Activated CD4-positive, alpha-beta memory T cell treated with anti-CD3 and anti-CD28 coated beads, Interleukin-2, amount 10 ng/mL, durations not matched to agents 7 days and 5 days (primary cell): ENCODE measurements around the gene MRGPRF. TPM values are rescaled to one million over a fixed set of nuclear protein-coding genes. Genes with fewer than 3 reads are reported as not detected.
"Not testable (repeated sequence)": the region's sequence is repeated elsewhere in the genome, so short reads cannot be mapped to it uniquely, and the experiment has no call there.

Experiments used
- CTCF ChIA-PET: fragments of 350-600 bp; sonication (Branson Sonifier 250); formaldehyde crosslinking; loops from one replicate; lab custom pipeline; 2021; ENCODE audit warnings: antibody characterized with exemption, inconsistent platforms; lab: Charles Lee
- POLR2A ChIA-PET: fragments of 350-600 bp; sonication (Branson Sonifier 250); formaldehyde crosslinking; loops from one replicate; lab custom pipeline; 2021; ENCODE audit warnings: antibody characterized with exemption; lab: Charles Lee
- DNase-seq: peaks from one replicate; pipeline ENCODE4 v3.0.0-alpha.2; 2020
- H3K27ac Mint-ChIP-seq: one replicate; pipeline ENCODE4 v1.8.0; 2021; ENCODE audit warnings: mild to moderate bottlenecking, mixed read lengths
- H3K27me3 Mint-ChIP-seq: one replicate; pipeline ENCODE4 v1.8.0; 2021; ENCODE audit warnings: mixed read lengths
- H3K36me3 Mint-ChIP-seq: one replicate; pipeline ENCODE4 v1.8.0; 2021; ENCODE audit warnings: low read depth, mixed read lengths
- H3K4me1 Mint-ChIP-seq: one replicate; pipeline ENCODE4 v1.8.0; 2021; ENCODE audit warnings: mixed read lengths
- H3K4me3 Mint-ChIP-seq: one replicate; pipeline ENCODE4 v1.8.0; 2021; ENCODE audit warnings: mild to moderate bottlenecking, mixed read lengths
- H3K9me3 Mint-ChIP-seq: one replicate; pipeline ENCODE4 v1.8.0; 2021; ENCODE audit warnings: mixed read lengths
- total RNA-seq, 2 experiments: library from RNA; stranded (reverse); gene quantifications; one replicate each; pipeline ENCODE4 v1.2.3, GENCODE V29; 2021

MRGPRF gene
- total RNA-seq, 2 experiments from 2014 or later = not detected

DNA sequence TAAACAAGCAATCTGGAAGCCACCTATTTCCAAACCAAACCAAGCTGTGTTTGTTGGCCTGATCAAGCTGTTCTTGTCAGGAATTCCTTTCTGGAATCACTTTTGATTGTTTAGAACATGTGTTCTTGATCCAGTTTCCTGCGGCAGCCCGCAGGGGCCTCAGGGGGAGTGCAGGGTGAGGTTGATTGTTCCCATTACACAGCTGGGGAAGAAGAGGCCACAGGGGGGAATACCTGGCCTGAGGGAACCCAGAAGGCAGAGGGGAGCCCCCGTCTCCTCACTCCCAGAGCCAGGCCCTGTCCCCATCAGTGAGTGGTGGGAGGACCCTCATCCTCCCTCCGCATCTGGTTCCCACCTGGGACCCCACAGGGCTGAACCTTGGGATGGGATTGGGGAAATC, 36.5 kb downstream of the MRGPRF start:
- ChIA-PET POLR2A (no interaction called here), CTCF (no interaction called here)
- peaks cover 2% of the 10 kb centered on the region for H3K4me1 Mint-ChIP-seq
- no peaks in the 10 kb centered on the region for H3K9me3 Mint-ChIP-seq
- H3K36me3 Mint-ChIP-seq = no peaks in the 10 kb centered on the region
- H3K27me3 Mint-ChIP-seq = peaks cover 5% of the 10 kb centered on the region
- H3K27ac Mint-ChIP-seq = no peak overlapping the region
- DNase-seq = no peak
- H3K4me3 Mint-ChIP-seq = no peak overlapping the region

DNA sequence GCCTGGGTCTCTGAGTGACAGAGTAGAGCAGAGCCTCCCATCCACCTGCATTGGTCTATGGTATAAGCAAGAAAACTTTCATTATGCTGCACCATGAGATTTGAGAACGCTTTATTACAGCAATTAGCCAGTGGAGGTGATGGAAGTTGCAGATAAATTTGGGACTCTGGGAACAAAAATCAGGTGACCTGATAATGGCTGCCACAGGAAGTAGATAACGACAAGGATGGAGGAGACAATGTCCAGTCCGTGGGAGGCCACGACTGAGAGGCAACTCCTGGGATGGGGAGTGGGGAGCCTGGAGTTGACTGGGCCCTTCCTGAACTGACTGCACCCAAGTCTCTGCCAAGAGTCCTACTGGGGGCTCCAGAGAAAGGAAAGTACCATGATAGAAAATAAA, 37.0 kb downstream of the MRGPRF start:
- Mint-ChIP-seq H3K9me3 (no peaks in the 10 kb centered on the region), H3K4me1 (peaks cover 2% of the 10 kb centered on the region), H3K27me3 (peaks cover 5% of the 10 kb centered on the region), H3K27ac (no peak overlapping the region), H3K36me3 (no peaks in the 10 kb centered on the region), H3K4me3 (no peak overlapping the region)
- POLR2A ChIA-PET = no interaction called here
- DNase-seq = no peak
- CTCF ChIA-PET = no interaction called here

DNA sequence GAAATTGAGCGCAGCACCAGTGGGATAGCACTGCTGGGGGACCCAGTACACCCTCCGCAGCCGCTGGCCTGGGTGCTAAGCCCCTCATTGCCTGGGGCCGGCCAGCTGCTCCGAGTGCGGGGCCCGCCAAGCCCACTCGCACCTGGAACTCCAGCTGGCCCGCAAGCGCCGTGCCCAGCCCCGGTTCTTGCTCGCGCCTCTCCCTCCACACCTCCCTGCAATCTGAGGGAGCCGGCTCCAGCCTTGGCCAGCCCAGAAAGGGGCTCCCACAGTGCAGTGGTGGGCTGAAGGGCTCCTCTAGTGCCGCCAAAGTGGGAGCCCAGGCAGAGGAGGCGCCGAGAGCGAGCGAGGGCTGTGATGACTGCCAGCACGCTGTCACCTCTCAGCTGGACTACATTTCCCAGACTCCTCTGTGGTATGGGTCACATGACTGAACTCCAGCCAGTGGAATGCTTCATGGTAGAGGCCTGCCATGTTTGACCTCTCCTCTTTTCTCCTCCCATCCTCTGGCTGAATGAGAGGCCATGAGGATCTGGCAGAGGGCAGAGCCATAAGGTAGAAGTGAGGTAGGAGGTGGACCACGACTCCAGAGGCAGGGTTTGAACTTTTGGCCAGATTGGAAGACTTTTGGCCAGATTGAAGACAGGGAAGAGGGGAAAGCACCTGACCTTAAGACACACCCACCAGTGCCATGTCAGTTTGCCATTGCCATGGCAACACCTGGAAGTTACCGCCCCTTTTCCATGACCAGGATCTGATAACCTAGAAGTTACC, 38.4 kb downstream of the MRGPRF start:
- H3K9me3 Mint-ChIP-seq = no peaks in the 10 kb centered on the region
- peaks cover 5% of the 10 kb centered on the region for H3K27me3 Mint-ChIP-seq
- H3K36me3 Mint-ChIP-seq = no peaks in the 10 kb centered on the region
- POLR2A ChIA-PET = no interaction called here
- DNase-seq = peak; percentile 25
- no peak overlapping the region for H3K4me3 Mint-ChIP-seq
- peaks cover 2% of the 10 kb centered on the region for H3K4me1 Mint-ChIP-seq
- no peak overlapping the region for H3K27ac Mint-ChIP-seq
- CTCF ChIA-PET = no interaction called here

DNA sequence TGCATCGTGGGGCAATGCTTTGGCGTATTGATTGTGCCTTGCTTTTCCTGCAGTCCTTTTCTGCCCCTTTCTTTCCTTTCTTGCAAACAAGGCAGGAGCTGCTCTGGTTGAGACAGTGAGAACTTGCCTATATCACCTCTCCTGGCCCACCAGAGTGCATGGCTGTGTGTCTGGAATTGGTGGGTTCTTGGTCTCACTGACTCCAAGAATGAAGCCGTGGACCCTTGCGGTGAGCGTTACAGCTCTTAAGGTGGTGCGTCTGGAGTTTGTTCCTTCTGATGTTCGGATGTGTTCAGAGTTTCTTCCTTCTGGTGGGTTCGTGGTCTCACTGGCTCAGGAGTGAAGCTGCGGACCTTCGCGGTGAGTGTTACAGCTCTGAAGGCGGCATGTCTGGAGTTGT, 39.3 kb downstream of the MRGPRF start:
- H3K36me3 Mint-ChIP-seq, H3K27ac Mint-ChIP-seq, H3K4me1 Mint-ChIP-seq, POLR2A ChIA-PET, H3K4me3 Mint-ChIP-seq, DNase-seq, H3K9me3 Mint-ChIP-seq, H3K27me3 Mint-ChIP-seq: not testable (repeated sequence)
- CTCF ChIA-PET = interaction anchor here (1.5 kb wide), 1 partner anchor 390 kb away, joined by 3 read pairs; no protein-coding TSS in a partner anchor

DNA sequence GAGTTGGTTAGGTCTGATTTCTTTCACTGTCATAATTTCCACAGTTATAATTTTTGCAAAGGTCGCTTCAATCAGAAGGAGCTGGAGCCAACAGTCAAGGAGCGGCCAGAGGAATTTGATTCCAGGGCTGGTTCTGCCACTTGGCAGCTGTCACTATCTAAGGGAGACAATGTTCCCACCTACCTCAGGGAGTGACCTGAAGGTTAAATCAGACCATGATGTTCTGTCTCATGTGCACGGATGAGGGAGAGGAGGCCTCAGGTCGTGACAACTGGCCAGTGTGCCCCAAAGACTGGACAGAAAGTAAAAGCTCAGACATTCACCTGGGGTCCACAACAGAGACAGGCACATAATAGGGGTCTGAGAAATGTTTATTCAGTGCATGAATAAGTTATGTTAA, 39.8 kb downstream of the MRGPRF start:
- H3K27ac Mint-ChIP-seq = no peak overlapping the region
- H3K4me3 Mint-ChIP-seq = no peak overlapping the region
- ChIA-PET CTCF (interaction anchor here (1.5 kb wide), 1 partner anchor 390 kb away, joined by 3 read pairs; no protein-coding TSS in a partner anchor), POLR2A (no interaction called here)
- no peaks in the 10 kb centered on the region for H3K9me3 Mint-ChIP-seq
- H3K36me3 Mint-ChIP-seq = no peaks in the 10 kb centered on the region
- DNase-seq = no peak
- peaks cover 7% of the 10 kb centered on the region for H3K27me3 Mint-ChIP-seq
- peaks cover 2% of the 10 kb centered on the region for H3K4me1 Mint-ChIP-seq

DNA sequence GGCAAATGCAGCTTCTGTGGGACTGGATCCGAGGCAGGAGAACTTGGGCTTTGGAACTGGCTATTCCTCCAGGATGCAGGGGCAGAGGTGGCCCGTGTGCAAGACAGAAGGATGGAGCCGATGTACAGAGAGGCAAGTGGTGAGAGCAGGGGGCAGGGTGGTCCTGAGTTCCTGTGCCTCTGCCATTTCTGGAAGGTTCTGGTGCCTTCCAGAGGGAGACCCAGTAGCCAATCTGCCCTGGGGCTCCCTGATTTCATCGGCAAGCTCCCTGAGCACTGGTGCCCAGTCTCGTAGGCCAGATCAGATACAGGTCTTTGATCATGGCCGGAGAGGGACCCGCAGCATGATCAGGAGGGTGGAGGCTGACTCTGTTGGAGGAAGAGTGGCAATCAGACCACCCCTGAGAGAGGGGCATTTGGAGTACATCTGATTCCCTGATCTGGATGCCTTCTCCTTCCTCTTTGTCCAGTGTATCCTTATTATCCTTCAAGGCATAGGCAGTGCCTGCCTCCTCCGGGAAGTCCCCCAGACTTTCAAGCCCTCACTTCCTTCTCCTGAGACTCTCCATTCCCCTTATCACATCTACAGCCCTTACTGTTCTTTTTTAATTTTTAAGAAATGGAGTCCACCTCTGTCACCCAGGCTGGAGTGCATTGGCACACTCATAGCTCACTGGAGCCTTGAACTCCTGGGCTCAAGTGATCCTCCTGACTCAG, 42.0 kb downstream of the MRGPRF start:
- CTCF ChIA-PET = no interaction called here
- POLR2A ChIA-PET = no interaction called here
- Mint-ChIP-seq H3K36me3 (peaks cover 2% of the 10 kb centered on the region), H3K4me1 (peaks cover 14% of the 10 kb centered on the region), H3K9me3 (no peaks in the 10 kb centered on the region), H3K27ac (no peak overlapping the region), H3K27me3 (peaks cover 8% of the 10 kb centered on the region), H3K4me3 (no peak overlapping the region)
- DNase-seq = no peak

- Mint-ChIP-seq H3K9me3 (no peaks in the 10 kb centered on the region), H3K4me3 (no peak overlapping the region), H3K27ac (no peak overlapping the region), H3K27me3 (peaks cover 8% of the 10 kb centered on the region), H3K4me1 (peaks cover 19% of the 10 kb centered on the region), H3K36me3 (peaks cover 8% of the 10 kb centered on the region)
- DNase-seq = no peak
- ChIA-PET POLR2A (interaction anchor here (0.6 kb wide), 1 partner anchor 22 kb away, joined by 3 read pairs; no protein-coding TSS in a partner anchor), CTCF (no interaction called here)
These were observed 43.7 kb downstream of the MRGPRF start for GRCh38 chr11:68969386-68969785.

DNA sequence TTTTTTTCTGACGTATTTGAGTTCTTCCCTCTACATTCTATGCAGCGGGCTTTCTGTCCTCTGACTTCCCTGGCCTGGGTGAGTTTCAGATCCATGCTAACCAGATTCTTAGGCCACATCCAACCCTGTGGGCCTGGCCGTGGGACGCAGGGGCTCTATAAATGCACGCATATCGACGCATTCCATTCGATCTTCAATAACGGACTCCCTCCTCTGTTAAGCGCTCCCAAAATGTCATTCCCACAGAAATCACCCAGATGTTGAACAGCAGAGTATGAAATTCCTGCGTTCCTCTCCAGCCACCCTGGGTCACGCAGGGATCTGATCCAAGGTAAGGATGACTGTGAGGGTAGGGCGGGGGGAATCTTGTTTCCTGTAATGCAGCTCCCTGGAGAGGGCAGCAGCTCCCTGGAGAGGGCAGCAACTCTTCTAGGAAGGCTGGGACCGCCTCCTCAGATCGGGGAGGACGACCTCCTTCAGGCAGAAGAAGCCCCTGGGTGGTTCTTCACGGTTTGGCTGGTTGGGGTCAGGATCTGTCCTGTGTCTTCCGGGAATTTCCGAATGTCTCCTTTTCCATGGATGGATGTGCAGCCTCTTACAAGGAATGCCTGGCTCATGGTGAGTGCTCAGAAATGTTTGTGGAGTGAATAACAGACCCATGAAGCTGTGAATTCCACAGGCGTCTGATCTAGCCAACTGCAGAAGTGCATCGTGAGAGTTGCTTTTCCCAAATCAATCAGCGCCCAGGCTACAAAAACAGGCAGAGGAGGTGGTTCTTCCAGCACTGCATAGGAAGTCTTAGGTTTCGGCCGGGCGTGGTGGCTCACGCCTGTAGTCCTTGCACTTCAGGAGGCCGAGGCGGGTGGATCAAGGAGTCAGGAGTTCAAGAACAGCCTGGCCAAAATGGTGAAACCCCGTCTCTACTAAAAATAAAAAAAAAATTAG, 44.5 kb downstream of the MRGPRF start:
- H3K9me3 Mint-ChIP-seq = no peaks in the 10 kb centered on the region
- ChIA-PET CTCF (no interaction called here), POLR2A (interaction anchor here (0.6 kb wide), 1 partner anchor 21 kb away, joined by 3 read pairs; no protein-coding TSS in a partner anchor)
- DNase-seq = no peak
- no peak overlapping the region for H3K27ac Mint-ChIP-seq
- peaks cover 23% of the 10 kb centered on the region for H3K4me1 Mint-ChIP-seq
- H3K4me3 Mint-ChIP-seq = no peak overlapping the region
- H3K27me3 Mint-ChIP-seq = peaks cover 8% of the 10 kb centered on the region
- peaks cover 12% of the 10 kb centered on the region for H3K36me3 Mint-ChIP-seq

- H3K27me3 Mint-ChIP-seq = peaks cover 3% of the 10 kb centered on the region
- peaks cover 32% of the 10 kb centered on the region for H3K4me1 Mint-ChIP-seq
- H3K4me3 Mint-ChIP-seq = no peak overlapping the region
- peaks cover 15% of the 10 kb centered on the region for H3K36me3 Mint-ChIP-seq
- H3K9me3 Mint-ChIP-seq = no peaks in the 10 kb centered on the region
- ChIA-PET POLR2A (interaction anchor here (1.9 kb wide), 1 partner anchor 18 kb away, joined by 5 read pairs; no protein-coding TSS in a partner anchor), CTCF (interaction anchor here (0.9 to 1.1 kb wide), 2 partner anchors 10 to 22 kb away, joined by 4 read pairs; no protein-coding TSS in a partner anchor)
- DNase-seq = no peak
- no peak overlapping the region for H3K27ac Mint-ChIP-seq
These were observed 45.9 kb downstream of the MRGPRF start for GRCh38 chr11:68966894-68967780.

DNA sequence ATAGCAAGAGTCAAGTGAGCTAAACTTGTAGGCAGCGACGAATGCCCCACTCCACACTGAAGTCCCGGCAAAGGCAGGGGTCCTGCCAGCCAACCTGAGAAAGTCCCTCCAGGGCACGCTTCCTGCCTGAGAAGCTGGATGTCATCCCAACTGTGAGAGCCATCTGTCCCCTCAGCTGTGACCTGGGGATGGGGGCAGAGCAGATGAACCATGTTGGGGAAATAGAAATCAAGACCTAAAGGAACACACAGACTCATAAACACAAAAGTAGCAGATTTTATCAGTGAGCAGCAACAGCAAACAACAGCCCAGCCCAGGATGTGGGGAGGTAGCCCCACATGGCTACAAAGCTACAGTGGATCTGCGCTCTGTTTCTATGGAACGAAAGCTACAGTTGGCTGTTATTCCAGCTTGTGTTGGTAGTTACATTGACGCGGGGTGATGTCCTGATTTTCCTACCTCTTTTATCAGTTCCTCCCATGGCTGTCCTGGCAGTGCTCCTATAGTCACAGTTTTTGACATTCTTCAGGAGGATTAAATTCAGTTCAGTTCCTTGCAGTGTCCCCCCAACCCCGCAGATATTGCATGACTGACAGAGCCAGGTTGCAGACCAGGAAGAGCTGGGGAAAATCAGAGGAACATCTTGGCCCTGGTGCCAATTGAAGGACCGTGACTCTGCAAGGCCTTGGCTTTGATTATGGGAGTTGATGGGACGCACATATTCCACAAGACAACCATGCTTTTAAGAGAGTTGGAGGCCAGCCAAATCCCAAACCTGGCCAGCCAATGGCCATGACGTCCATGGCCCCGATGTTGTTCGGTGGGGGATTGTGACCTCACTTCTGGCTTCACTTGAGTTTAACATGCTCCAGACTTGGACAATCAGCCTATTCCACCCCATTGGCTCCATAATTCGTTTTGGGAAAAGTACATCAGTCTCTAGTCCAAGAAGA, 46.9 kb downstream of the MRGPRF start:
- H3K27me3 Mint-ChIP-seq = peaks cover 3% of the 10 kb centered on the region
- peak overlapping the region; percentile 86 for H3K27ac Mint-ChIP-seq
- ChIA-PET POLR2A (interaction anchor here (0.9 to 1.9 kb wide), 4 partner anchors 14 to 71 kb away, joined by 3 to 5 read pairs (median 3); partner anchors contain the start of genes IGHMBP2 and MRPL21), CTCF (interaction anchor here (0.9 to 1.1 kb wide), 3 partner anchors 9 to 23 kb away, joined by 3 to 4 read pairs (median 4); no protein-coding TSS in a partner anchor)
- no peak overlapping the region for H3K4me3 Mint-ChIP-seq
- peaks cover 15% of the 10 kb centered on the region for H3K36me3 Mint-ChIP-seq
- H3K4me1 Mint-ChIP-seq = peaks cover 32% of the 10 kb centered on the region
- DNase-seq = peak; percentile 51
- H3K9me3 Mint-ChIP-seq = no peaks in the 10 kb centered on the region

- Mint-ChIP-seq H3K36me3 (peaks cover 15% of the 10 kb centered on the region), H3K9me3 (no peaks in the 10 kb centered on the region), H3K27ac (no peak overlapping the region), H3K4me3 (no peak overlapping the region), H3K4me1 (peaks cover 32% of the 10 kb centered on the region), H3K27me3 (peaks cover 3% of the 10 kb centered on the region)
- CTCF ChIA-PET = interaction anchor here (0.9 kb wide), 1 partner anchor 14 kb away, joined by 4 read pairs; no protein-coding TSS in a partner anchor
- DNase-seq = no peak
- POLR2A ChIA-PET = no interaction called here
These were observed 49.3 kb downstream of the MRGPRF start for GRCh38 chr11:68963779-68964178.
